ENCODE data around the gene NFATC3. TPM values are rescaled to one million over a fixed set of nuclear protein-coding genes. Genes with fewer than 3 reads are reported as not detected.

NFATC3 gene
- total and polyA plus RNA-seq, 7 donors: 4.8 to 52.2 (median 42.8) TPM

DNA sequence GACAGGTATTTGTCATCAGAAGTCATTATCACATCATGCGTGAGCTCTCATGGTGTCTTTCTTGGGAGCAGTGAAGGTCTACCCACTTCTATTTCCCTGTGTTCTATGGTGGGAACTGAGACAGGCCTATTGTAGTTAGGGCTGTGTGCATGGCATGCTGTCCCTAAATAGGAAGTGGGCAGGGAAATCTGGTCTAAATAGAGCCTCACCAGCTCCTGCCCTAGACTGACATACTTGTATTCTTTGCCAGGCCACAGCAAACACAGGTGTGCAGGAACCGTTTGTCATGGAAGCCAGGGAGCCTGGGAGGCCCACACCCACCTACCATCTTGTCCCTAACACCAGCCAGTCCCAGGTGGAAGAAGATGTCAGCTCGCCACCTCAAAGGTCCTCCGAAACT is 189.3 kb downstream of the NFATC3 start:
- 83 to 87% methylated on average over 4 of the region's 4 CpGs for WGBS, 2 donors
- intact Hi-C loops (cut with DNase I): no loop called here
- peak overlapping the region in 1 of 4 donors; percentile 73 for H3K27ac ChIP-seq
- H3K4me1 ChIP-seq: peaks cover 0 to 23% (median 23%) of the 10 kb centered on the region in 4 donors
- peaks cover 0 to 21% (median 7%) of the 10 kb centered on the region in 4 donors for H3K36me3 ChIP-seq
- TF ChIP-seq POLR2AphosphoS5 (IDR thresholded peaks at IDR 0.05): no peak
- TF ChIP-seq POLR2A (IDR thresholded peaks at IDR 0.05): no peak
- TF ChIP-seq CTCF (IDR thresholded peaks at IDR 0.05): no peak
- no peak for TF ChIP-seq EP300 (IDR thresholded peaks at IDR 0.05)
- no peaks in the 10 kb centered on the region for H3K9me3 ChIP-seq
- no peak for DNase-seq
- H3K27me3 ChIP-seq: no peaks in the 10 kb centered on the region
- no peak overlapping the region for H3K4me3 ChIP-seq

DNA sequence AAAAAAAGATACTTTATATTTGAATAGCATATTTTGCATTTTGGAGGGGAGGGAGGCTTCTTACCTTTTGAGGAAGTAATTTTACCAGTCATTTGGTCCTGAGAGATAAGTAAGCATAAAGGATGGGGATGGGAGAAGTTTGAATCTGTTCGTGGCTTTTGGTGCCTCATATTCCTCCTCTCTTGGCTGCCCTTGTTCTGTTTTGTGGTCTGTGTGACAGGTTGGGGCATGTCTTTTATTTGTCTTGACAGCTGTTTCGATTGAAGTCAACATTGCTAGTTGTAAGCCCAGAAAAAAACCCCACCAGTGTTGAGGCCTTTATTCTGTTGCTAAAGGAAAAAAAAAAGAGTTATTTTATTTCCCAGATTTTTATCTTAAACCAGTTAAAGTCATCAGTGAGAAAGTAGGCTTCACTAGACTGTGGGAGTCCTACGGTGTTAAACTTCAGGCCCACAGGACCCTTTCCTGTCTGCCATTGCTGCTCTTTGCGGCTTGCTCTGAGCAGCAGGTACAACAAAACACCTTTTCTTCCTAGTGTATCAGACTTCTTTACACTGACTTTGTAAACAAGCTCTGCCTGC is 190.5 kb downstream of the NFATC3 start:
- no peak overlapping the region for H3K4me3 ChIP-seq
- peak overlapping the region; percentile 69 to 73 (median 71) for H3K27ac ChIP-seq
- no peaks in the 10 kb centered on the region for H3K9me3 ChIP-seq
- H3K36me3 ChIP-seq: peaks cover 0 to 21% (median 7%) of the 10 kb centered on the region in 4 donors
- no peaks in the 10 kb centered on the region for H3K27me3 ChIP-seq
- 39 to 73% methylated on average over 4 of the region's 4 CpGs for WGBS, 2 donors
- peaks cover 0 to 23% (median 20%) of the 10 kb centered on the region in 4 donors for H3K4me1 ChIP-seq
- no peak for DNase-seq
- TF ChIP-seq POLR2A (IDR thresholded peaks at IDR 0.05): no peak
- no peak for TF ChIP-seq EP300 (IDR thresholded peaks at IDR 0.05)
- no peak for TF ChIP-seq POLR2AphosphoS5 (IDR thresholded peaks at IDR 0.05)
- TF ChIP-seq CTCF (IDR thresholded peaks at IDR 0.05): no peak
- intact Hi-C loops (cut with DNase I): no loop called here

GRCh38 chr16:68276223-68276622 is 191.1 kb downstream of the NFATC3 start:
- H3K27ac ChIP-seq: peak overlapping the region; percentile 69 to 73 (median 71)
- peaks cover 0 to 22% (median 7%) of the 10 kb centered on the region in 4 donors for H3K36me3 ChIP-seq
- H3K4me1 ChIP-seq: peaks cover 0 to 23% (median 20%) of the 10 kb centered on the region in 4 donors
- intact Hi-C loops (cut with DNase I): no loop called here
- no peak overlapping the region for H3K4me3 ChIP-seq
- no peak for DNase-seq
- TF ChIP-seq POLR2AphosphoS5 (IDR thresholded peaks at IDR 0.05): no peak
- no peak for TF ChIP-seq POLR2A (IDR thresholded peaks at IDR 0.05)
- TF ChIP-seq CTCF (IDR thresholded peaks at IDR 0.05): no peak
- no peak for TF ChIP-seq EP300 (IDR thresholded peaks at IDR 0.05)
- no peaks in the 10 kb centered on the region for H3K9me3 ChIP-seq
- WGBS, 2 donors: 88 to 89% methylated on average over 3 of the region's 3 CpGs
- no peaks in the 10 kb centered on the region for H3K27me3 ChIP-seq

Small RNA genes lying within 50 kb of the gene (small RNA-seq; reads per million reads assigned to genes)
- gene RF00019 (0 reads per million in 3 donors), gene RF00554 (0 reads per million in 3 donors)

Other genes with a start within 250 kb of the NFATC3 start
- 10 to 100 TPM; 63.9 to 85.6 (median 75.2) TPM for gene THAP11, start 243.1 kb upstream of the NFATC3 start, total RNA-seq
- gene THAP11, start 243.1 kb upstream of the NFATC3 start, polyA plus RNA-seq: 10 to 100 TPM; 16.2 to 23.4 (median 20.8) TPM
- 100 to 1,000 TPM in 1 of 4 donors, 10 to 100 TPM in 3; 50.8 to 106 (median 85.4) TPM for gene NUTF2, start 238.4 kb upstream of the NFATC3 start, total RNA-seq
- 100 to 1,000 TPM in 1 of 3 donors, 10 to 100 TPM in 2; 93.8 to 115 (median 99.7) TPM for gene NUTF2, start 238.4 kb upstream of the NFATC3 start, polyA plus RNA-seq
- 10 to 100 TPM; 27.5 to 53.7 (median 41.8) TPM for gene CENPT, start 237.7 kb upstream of the NFATC3 start, total RNA-seq
- gene CENPT, start 237.7 kb upstream of the NFATC3 start, polyA plus RNA-seq: 10 to 100 TPM in 2 of 3 donors, 1 to 10 TPM in 1; 9.6 to 38.3 (median 19.0) TPM
- 10 to 100 TPM; 24.5 to 42.4 (median 32.2) TPM for gene EDC4, start 212.3 kb upstream of the NFATC3 start, total RNA-seq
- gene EDC4, start 212.3 kb upstream of the NFATC3 start, polyA plus RNA-seq: 10 to 100 TPM; 28.8 to 48.9 (median 42.3) TPM
- not detected for gene NRN1L, start 200.5 kb upstream of the NFATC3 start, total RNA-seq
- 1 to 10 TPM in 1 of 3 donors, not detected in 2; 1.1 TPM for gene NRN1L, start 200.5 kb upstream of the NFATC3 start, polyA plus RNA-seq
- 10 to 100 TPM; 13.9 to 20.8 (median 17.2) TPM for gene PSKH1, start 192.1 kb upstream of the NFATC3 start, total RNA-seq
- 10 to 100 TPM; 22.2 to 29.2 (median 26.8) TPM for gene PSKH1, start 192.1 kb upstream of the NFATC3 start, polyA plus RNA-seq
- gene CTRL, start 153.5 kb upstream of the NFATC3 start, total RNA-seq: 1 to 10 TPM in 1 of 4 donors, under 1 TPM in 2, not detected in 1; 0.71 to 1.7 (median 0.82) TPM
- gene CTRL, start 153.5 kb upstream of the NFATC3 start, polyA plus RNA-seq: 1 to 10 TPM in 1 of 3 donors, not detected in 2; 2.1 TPM
- gene PSMB10, start 148.5 kb upstream of the NFATC3 start, total RNA-seq: 10 to 100 TPM; 37.1 to 61.0 (median 42.5) TPM
- 100 to 1,000 TPM; 170 to 200 (median 183) TPM for gene PSMB10, start 148.5 kb upstream of the NFATC3 start, polyA plus RNA-seq
- 10 to 100 TPM; 10.4 to 31.0 (median 15.2) TPM for gene LCAT, start 141.2 kb upstream of the NFATC3 start, total RNA-seq
- gene LCAT, start 141.2 kb upstream of the NFATC3 start, polyA plus RNA-seq: 1 to 10 TPM in 2 of 3 donors, under 1 TPM in 1; 0.60 to 5.5 (median 1.6) TPM
- gene SLC12A4, start 116.7 kb upstream of the NFATC3 start, total RNA-seq: 10 to 100 TPM; 27.6 to 77.0 (median 45.6) TPM
- gene SLC12A4, start 116.7 kb upstream of the NFATC3 start, polyA plus RNA-seq: 10 to 100 TPM in 1 of 3 donors, 1 to 10 TPM in 2; 3.0 to 13.3 (median 3.2) TPM
- under 1 TPM in 1 of 4 donors, not detected in 3; 0.27 TPM for gene DPEP3, start 104.9 kb upstream of the NFATC3 start, total RNA-seq
- gene DPEP3, start 104.9 kb upstream of the NFATC3 start, polyA plus RNA-seq: under 1 TPM in 2 of 3 donors, not detected in 1; 0.09 to 0.46 TPM
- 1 to 10 TPM; 2.1 to 3.9 (median 3.1) TPM for gene DPEP2, start 85.9 kb upstream of the NFATC3 start, total RNA-seq
- gene DPEP2, start 85.9 kb upstream of the NFATC3 start, polyA plus RNA-seq: 10 to 100 TPM in 1 of 3 donors, 1 to 10 TPM in 1, under 1 TPM in 1; 0.69 to 11.9 (median 1.2) TPM
- not detected for gene DPEP2NB, start 69.5 kb upstream of the NFATC3 start, total RNA-seq
- not detected for gene DPEP2NB, start 69.5 kb upstream of the NFATC3 start, polyA plus RNA-seq
- gene DDX28, start 62.1 kb upstream of the NFATC3 start, total RNA-seq: 1 to 10 TPM; 5.0 to 6.9 (median 5.8) TPM
- gene DDX28, start 62.1 kb upstream of the NFATC3 start, polyA plus RNA-seq: 10 to 100 TPM in 1 of 3 donors, 1 to 10 TPM in 2; 3.0 to 12.8 (median 5.1) TPM
- gene DUS2, start 62.1 kb upstream of the NFATC3 start, total RNA-seq: 1 to 10 TPM; 3.6 to 7.3 (median 5.3) TPM
- 10 to 100 TPM in 1 of 3 donors, 1 to 10 TPM in 2; 6.6 to 17.3 (median 7.4) TPM for gene DUS2, start 62.1 kb upstream of the NFATC3 start, polyA plus RNA-seq
- gene ESRP2, start 150.8 kb downstream of the NFATC3 start, total RNA-seq: under 1 TPM in 3 of 4 donors, not detected in 1; under 0.01 to 0.16 (median 0.14) TPM
- gene ESRP2, start 150.8 kb downstream of the NFATC3 start, polyA plus RNA-seq: 10 to 100 TPM; 24.0 to 50.0 (median 25.4) TPM
- gene PLA2G15, start 160.0 kb downstream of the NFATC3 start, total RNA-seq: 10 to 100 TPM; 10.2 to 15.7 (median 12.5) TPM
- gene PLA2G15, start 160.0 kb downstream of the NFATC3 start, polyA plus RNA-seq: 10 to 100 TPM in 1 of 3 donors, 1 to 10 TPM in 2; 4.2 to 10.1 (median 8.1) TPM
- gene SLC7A6, start 179.2 kb downstream of the NFATC3 start, total RNA-seq: 10 to 100 TPM; 26.8 to 40.7 (median 35.1) TPM
- 10 to 100 TPM in 1 of 3 donors, 1 to 10 TPM in 2; 1.8 to 22.5 (median 2.5) TPM for gene SLC7A6, start 179.2 kb downstream of the NFATC3 start, polyA plus RNA-seq
- gene SLC7A6OS, start 225.6 kb downstream of the NFATC3 start, total RNA-seq: 10 to 100 TPM in 3 of 4 donors, 1 to 10 TPM in 1; 9.5 to 20.8 (median 11.8) TPM
- gene SLC7A6OS, start 225.6 kb downstream of the NFATC3 start, polyA plus RNA-seq: 1 to 10 TPM; 4.8 to 10.0 (median 6.5) TPM
- 10 to 100 TPM; 34.6 to 51.0 (median 45.6) TPM for gene PRMT7, start 225.6 kb downstream of the NFATC3 start, total RNA-seq
- gene PRMT7, start 225.6 kb downstream of the NFATC3 start, polyA plus RNA-seq: 10 to 100 TPM; 12.0 to 40.7 (median 19.0) TPM

All from sigmoid colon (tissue), 7 donors.